Endothelial cell of umbilical vein (primary cell): Measurements from ENCODE around the gene GRAMD1A.

Source experiments
- CTCF ChIP-seq, 2 donors: IDR thresholded peaks; 1 replicate in 1 of 2; 2 replicates in 1 of 2; pipeline ENCODE4 v1.5.1; 2011; ENCODE audit warnings: low read length in 2 of 2, mild to moderate bottlenecking in 2 of 2, moderate library complexity in 2 of 2, control low read depth in 1 of 2, inconsistent platforms in 1 of 2, low read depth in 1 of 2; ENCODE audit not compliant: insufficient read depth in 1 of 2; ENCODE audit errors: extremely low read depth in 1 of 2
- EZH2 ChIP-seq: IDR thresholded peaks from 2 replicates; pipeline ENCODE4 v1.6.1; 2012; ENCODE audit warnings: borderline replicate concordance, low read depth, mild to moderate bottlenecking, moderate library complexity, low read length, inconsistent platforms; ENCODE audit not compliant: severe bottlenecking
- FOS ChIP-seq: IDR thresholded peaks from 2 replicates; pipeline ENCODE4 v1.6.1; 2011; ENCODE audit warnings: mild to moderate bottlenecking, low read length, moderate library complexity, borderline replicate concordance; ENCODE audit not compliant: insufficient read depth
- GATA2 ChIP-seq: IDR thresholded peaks from 2 replicates; pipeline ENCODE4 v1.7.0; 2011; ENCODE audit warnings: low read depth, mild to moderate bottlenecking, moderate library complexity, mixed read lengths, low read length; ENCODE audit not compliant: insufficient read length, insufficient read depth
- JUN ChIP-seq: IDR thresholded peaks from 2 replicates; pipeline ENCODE4 v1.6.1; 2011; ENCODE audit warnings: borderline replicate concordance, low read depth; ENCODE audit not compliant: insufficient read length, insufficient read depth
- MAX ChIP-seq: IDR thresholded peaks from 2 replicates; pipeline ENCODE4 v1.6.1; 2011; ENCODE audit not compliant: insufficient read depth, insufficient read length
- MYC ChIP-seq: IDR thresholded peaks from one replicate; pipeline ENCODE4 v1.6.1; 2011; ENCODE audit warnings: mild to moderate bottlenecking, low read depth, low read length
- POLR2A ChIP-seq: IDR thresholded peaks from 2 replicates; pipeline ENCODE4 v1.6.1; 2012; ENCODE audit warnings: low read depth, mild to moderate bottlenecking, control low read depth, low read length
- POLR2AphosphoS5 ChIP-seq: IDR thresholded peaks from 2 replicates; pipeline ENCODE4 v1.6.1; 2012; ENCODE audit warnings: low read depth, mild to moderate bottlenecking, control low read depth, low read length, moderate library complexity; ENCODE audit not compliant: insufficient read depth

GRCh38 chr19:35058370-35058769, 58.2 kb downstream of the GRAMD1A start:
- no peak for TF ChIP-seq CTCF (IDR thresholded peaks at IDR 0.05; ENCODE audit: extremely low read depth in 1 of 2, insufficient read depth in 1 of 2, low read depth in 1 of 2, low read length in 2 of 2)
- TF ChIP-seq GATA2, result no peak
- no peak for TF ChIP-seq EZH2
- TF ChIP-seq POLR2A, result no peak
- no peak for TF ChIP-seq FOS
- TF ChIP-seq MYC, result no peak
- TF ChIP-seq POLR2AphosphoS5, result no peak
- TF ChIP-seq MAX, result no peak
- TF ChIP-seq JUN, result no peak
